Stimulated activated CD4-positive, alpha-beta T cell treated with anti-CD3 and anti-CD28 coated beads, Interleukin-4, amount 100 ng/mL, for 24 hours (primary cell): ENCODE measurements around the gene RHBG.
"Not testable (repeated sequence)": the region's sequence is repeated elsewhere in the genome, so short reads cannot be mapped to it uniquely, and the experiment has no call there.

Experiments used
- DNase-seq: peaks from one replicate; pipeline ENCODE4 v3.0.0-alpha.2; 2020

Gene RHBG

DNA sequence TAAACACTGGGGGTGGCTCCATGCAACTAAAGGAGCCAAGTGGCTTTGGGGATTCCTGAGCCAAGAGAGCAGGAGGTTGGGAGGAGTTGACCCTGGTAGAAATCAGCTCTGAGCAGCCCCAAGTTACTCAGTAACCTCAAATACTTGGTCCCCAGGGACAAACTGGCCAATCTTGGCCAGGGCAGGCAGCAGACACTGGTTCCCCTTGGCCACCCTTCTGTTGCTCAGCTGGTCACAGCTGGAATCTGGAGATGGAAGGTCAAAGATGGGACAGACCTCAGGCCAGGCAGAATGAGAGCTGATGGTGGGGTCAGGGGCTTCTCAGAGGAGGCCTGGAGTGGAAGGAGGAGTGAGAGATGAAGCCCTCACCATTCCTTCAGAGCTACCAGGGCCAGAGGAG lies 3.3 kb upstream of the RHBG start:
- no peak for DNase-seq

DNA sequence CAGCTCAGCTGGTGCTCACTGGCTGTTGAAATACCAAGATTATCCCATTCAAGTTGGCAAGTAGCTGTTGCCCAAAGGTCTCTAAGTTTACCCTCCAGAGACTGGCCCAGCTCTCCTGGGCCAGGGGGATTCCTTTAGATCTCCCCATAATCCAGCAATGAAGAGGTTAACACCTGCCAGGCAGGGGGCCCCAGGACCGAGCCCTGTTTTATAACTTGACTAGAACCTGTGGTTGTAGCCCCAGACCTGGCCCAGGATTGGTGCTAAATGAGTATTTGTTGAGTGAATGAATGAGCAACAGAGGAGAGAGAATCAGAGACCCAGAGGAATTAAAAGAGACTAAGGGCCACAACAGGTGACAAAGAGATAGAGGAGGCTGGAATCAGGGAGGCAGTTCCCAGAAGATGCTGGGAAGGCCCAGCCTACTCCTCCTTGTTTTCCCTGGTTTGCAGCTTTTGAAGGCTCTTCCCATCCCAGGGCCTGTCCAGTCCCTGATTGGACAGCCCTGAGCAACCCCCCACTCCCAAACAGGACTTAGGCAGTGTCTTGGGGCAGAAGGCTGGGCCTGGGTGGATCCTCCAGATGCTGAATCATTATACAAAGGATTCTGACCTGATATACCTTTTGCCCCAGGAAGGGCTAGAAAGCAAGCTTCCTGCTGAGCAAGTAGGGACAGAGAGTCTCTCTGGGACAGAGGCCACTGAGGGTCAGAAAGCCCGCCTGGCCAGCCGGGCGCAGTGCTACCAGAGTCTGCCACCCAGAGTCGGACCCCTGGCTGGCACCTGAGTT lies 2.4 kb upstream of the RHBG start:
- DNase-seq = no peak

DNA sequence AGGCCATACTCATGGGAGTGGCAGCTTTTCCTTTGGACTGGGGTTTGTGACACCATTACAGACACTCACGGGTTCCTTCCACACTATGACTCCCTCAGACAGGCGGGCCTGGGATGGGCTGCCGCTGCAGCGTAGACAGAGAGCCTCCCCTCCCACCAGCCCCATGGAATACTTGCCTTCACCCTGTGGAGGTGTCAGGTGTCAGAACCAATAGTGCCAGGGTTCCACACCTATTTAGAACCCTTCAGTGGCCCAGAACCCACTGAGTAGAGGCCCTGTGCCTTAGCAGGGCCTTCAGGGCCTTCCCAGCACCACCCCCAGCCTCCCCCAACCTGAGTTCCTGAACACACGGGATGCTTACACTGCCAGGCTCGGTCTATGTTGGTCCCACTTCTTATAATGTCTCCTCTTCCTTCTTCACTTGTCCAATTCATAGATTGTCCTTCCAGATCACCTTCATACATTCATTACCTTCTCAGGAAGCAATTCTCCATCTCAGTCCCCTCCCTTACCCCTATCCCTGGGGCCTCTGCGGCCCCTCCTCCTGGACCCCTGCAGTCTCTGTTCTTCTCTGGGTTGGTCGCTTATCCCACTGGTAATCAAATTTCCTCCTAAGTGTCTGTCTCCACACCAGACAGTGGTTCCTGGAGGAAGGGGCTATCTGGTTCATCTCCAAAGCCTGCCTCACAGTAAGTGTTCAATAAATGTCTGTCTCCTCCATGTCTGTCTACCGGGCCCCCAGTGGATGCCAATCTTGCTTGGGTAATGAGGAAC lies 1.4 kb upstream of the RHBG start:
- no peak for DNase-seq

DNA sequence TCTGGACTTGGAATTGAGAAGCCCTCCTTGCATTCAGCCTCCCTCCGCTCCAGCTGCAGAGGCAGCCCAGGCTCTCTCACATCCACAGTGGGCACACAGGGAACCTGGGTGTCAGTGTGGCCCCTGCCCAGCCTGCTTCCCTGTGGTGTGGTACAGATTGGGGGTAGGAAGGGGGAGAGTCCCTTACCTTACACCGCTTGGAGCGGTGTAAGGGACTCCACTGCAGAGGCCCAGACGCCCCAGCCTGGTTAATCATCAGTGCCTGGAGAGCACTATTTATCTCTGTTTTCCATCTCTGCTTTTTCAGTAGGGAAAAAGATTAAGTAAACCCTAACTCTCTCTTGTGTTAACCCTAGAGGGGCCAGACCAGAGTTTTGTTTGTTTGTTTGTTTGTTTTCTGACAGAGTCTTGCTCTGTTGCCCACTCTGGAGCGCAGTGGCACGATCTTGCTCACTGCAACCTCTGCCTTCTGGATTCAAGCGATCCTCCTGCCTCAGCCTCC lies 803 bp upstream of the RHBG start:
- DNase-seq = no peak

DNA sequence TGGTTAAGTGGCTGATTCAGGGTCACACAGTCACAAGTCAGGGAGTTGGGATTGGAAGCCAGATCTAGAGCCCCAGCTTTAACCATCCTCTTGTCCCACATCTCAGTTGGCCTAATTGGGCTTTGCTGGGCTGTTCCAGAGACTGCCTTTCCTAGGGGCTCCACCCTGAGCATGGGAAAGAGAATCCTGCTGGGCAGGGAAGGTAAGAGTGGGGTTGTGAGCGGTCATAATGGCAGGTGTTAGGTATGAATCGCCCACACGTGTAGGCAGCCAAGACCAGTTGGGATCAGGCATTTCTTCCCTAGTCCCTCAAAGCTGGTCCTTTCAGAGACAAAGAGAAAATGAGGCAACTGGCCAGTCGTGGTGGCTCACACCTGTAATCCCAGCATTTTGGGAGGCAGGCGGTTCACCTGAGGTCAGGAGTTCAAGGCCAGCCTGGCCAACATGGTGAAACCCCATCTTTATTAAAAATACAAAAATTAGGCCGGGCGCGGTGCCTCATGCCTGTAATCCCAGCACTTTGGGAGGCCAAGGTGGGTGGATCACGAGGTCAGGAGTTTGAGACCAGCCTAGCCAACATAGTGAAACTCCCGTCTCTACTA lies 775 bp downstream of the RHBG start:
- DNase-seq = not testable (repeated sequence)

DNA sequence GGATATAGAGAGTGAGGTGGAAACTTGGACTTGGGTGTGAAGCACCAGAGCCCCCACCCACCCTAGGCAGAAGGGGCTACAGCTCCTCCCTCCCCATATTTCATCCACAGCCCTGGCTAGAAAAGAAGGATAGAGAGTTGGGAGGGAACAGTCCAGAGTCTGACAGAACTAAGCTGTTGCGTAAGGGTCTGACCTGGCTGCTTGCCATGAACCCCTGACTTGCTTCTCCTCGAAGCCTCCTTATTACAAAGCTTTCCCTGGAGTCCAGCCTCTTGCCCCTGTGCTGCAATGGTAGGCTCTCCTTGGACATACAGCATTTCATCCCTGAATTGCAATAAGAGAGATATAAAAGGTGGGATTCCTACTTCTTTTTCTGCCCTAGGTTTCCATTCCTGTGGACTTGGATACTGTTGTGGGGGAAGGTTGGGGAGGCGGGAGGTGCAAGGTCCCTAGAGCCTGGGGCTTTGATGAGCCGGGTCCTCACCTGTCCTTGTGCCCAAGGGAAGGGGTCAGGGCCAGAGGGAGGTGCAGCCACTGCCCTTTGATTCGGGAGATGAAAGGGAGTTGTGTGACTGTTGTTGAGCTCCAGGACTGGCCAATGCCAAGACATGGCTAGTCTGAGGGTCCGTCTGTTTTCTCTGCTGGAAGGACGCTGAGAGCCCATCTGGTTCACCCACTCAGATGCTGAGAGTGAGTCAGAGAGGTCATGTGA lies 2.7 kb downstream of the RHBG start:
- no peak for DNase-seq

DNA sequence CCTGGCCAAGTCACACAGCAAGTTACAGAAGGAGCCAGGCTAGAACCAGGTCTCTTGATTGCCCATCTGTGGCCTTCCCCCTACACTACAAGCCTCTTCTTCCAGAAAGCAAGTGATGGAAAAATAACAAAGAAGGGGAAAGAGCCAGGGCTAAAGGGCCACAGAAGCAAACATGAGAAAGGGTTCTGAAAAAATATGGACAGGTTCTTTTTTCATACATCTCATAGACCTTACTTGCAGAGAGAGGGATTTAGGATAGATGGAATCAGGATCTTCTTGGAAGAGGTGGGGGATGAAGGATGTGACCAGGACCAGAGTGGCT lies 3.2 kb downstream of the RHBG start:
- no peak for DNase-seq

DNA sequence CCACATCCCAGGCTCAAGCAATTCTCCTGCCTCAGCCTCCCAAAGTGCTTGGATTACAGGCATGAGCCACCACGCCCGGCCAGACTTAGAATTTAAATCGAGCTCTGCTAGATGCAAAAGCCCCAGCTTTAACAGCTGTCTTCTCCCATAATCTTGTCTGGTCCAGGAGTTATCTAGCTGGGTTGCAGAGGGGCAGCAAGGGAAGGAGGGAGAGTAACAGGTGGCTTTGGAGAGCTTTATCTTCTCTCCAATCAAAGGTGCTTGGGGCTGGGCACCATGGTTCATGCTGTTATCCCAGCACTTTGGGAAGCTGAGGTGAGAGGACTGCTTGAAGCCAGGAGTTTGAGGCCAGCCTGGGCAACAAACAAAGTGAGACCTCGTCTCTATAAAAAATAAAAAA lies 3.9 kb downstream of the RHBG start:
- DNase-seq = no peak

DNA sequence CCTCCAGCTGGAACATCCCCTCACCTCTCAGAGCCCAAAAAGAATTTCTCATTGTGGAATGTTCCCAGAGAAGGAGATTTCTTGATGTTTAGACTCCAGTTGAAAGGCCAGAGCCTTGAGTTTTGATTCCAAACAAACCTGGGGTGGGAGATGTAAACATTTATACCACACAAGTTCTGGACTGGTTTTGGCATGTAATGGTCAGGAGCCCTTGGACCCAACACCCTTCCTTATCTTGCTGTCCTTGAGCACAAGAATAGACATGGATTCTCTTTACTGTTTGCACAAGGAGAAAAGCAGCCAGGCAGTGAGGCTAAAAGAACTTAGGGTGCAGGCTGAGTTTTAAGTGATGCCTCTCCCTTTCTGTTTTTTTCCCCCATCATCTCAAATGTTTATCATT lies 4.5 kb downstream of the RHBG start:
- DNase-seq = no peak

DNA sequence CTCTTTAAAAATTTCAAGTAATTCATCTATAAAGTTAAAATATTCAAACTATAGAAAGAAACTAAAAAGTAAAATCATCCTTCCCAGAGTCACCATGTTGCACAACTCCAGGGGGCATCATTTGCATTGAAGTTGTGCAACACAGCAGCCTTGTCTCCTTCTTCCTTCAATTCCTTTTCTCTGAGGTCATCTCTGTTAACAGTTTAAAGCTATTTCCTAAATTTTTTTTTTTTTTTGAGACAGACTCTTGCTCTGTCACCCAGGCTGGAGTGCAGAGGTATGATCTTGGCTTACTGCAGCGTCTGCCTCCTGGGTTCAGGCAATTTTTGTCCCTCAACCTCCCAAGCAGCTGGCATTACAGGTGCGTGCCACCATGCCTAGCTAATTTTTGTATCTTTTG lies 7.1 kb downstream of the RHBG start:
- DNase-seq = no peak

DNA sequence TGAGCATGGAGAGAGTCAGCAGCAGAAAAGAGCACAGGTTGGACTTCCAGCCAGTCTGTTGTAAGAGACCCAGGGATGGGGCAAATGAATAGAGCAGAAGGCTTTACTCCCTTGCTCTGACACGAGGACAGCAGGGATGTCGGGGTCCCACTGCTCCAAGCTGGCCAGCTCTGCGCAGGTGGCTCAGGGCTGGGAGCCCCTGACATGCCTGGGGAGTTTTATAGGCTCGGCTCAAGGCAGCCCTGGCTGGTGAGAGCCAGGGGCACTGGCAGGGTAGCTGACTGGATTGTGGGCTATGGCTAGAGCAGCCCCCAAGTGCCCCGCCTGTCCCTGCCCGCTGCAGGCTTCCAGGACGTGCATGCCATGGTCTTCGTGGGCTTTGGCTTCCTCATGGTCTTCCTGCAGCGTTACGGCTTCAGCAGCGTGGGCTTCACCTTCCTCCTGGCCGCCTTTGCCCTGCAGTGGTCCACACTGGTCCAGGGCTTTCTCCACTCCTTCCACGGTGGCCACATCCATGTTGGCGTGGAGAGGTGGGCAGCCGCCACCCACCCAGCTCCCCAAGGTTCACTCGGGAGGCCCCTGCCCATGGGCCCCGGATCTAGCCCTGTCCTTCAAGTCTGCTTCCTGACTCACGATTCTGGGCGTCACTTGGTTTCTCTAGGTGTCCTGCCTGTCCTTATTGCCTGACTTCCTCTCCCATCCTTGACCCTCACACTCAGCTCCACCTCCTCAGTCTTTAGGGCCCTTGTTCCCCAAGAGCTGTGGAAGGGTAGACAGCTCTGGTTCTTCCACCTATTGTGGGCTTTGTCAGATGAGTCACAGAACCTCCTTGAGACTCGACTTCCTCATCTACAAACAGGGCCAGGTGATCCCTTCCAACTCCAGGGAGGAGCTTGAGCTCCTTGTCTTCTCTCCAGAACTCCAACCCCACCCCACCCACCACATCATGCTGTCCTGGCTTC lies 8.2 kb downstream of the RHBG start:
- no peak for DNase-seq

DNA sequence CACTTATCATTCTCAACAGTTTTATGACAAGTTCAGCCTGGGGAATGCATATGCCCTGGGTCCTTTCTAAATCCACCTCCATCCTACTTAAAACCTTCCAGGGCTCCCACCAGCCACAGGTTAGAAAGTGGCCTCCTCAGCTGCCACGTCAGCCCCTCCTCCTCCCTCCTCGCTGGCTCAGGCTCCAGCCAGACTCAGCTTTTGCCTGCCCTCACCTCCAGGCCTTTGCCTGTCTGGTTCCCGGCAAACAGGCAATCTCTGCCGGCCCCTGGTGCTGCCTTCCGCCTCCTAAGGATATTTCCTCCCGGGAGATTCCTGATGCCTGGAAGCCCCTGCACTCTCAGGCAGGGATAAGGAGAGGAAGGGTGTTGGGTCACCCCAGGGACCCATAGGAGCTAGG lies 9.5 kb downstream of the RHBG start:
- no peak for DNase-seq

DNA sequence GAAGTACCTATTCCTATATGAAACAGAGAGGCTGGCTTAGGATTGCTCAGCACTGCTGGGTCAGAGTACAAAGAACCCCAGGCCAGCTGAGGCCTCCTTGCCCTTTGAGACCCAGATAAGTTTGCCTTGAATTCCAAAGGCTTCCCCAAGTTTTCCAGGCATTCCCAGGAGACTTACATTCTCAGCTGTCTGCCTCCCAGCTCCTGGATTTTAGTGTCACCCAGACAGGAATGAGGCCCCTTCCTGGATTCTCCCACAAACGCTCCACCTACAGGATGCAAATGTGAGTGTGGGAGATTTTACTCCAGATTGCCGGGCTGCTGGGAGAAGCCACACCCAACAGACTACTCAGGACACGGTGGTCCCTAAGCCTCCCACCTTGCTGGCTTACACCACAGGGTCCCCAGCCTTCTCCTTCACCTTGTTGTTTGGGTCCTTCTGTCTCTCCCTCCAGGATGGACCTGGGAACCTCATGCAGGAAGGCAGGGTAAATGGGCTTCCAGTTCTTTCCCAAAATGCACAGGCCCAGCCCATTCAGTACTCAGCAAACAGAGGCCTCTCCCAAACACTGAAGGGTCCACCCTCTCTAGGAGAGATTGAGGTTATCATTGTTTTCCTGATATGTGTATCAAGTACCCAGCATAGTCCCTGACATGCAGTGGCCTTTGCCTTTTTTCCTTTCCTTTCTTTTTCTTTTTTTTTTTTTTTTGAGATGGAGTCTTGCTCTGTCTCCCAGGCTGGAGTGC lies 10.6 kb downstream of the RHBG start:
- no peak for DNase-seq

DNA sequence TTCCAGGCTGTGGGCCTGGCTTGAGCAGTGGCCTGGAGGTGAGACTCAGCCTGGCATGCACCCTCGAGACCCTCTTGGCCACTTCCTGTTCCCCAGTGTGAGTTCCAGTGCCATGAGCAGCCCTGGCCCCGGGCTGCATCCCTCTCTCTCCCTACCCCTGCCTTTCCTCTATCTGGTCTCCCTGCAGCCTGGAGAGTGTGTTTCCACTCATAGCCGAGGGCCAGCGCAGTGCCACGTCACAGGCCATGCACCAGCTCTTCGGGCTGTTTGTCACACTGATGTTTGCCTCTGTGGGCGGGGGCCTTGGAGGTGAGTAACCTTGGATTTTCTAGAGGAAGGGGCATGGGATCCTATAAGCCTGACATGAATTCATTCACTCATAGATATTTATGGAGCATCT lies 13.6 kb downstream of the RHBG start:
- DNase-seq = no peak

DNA sequence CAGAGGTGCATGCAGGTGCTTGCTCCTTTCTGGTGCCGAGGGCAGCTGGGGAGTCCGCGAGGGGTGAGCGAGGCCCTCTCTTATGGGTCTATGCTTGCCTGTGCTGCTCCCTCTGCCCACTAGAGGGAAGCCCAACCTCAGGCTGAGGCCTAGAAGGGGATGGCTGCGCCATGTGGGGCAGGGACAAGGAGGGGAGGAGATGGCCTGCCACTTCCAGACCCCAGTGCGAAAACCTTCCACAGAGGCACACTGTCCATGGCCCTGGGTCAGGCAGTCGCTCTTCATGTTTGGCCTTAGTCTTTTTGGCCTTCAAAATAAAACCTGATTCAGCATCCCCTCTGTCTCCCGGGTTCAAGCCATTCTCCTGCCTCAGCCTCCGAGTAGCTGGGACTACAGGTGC lies 14.0 kb downstream of the RHBG start:
- DNase-seq = peak; percentile 71

DNA sequence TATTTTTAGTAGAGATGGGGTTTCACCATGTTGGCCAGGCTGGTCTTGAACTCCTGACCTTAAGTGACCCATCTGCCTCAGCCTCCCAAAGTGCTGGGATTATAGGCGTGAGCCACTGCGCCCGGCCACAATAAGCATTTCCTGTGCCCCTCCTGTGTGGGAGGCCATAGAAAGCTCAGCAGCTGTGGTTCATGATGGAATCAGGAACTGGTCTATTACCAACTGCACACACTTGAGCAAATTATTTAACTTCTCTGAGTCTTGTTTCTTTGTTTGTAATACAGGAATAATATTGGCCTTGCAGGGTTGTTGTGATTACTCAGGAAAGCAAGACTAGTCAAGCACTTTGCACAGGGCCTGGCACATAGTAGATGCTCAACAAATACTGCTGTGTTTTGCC lies 15.0 kb downstream of the RHBG start:
- no peak for DNase-seq

DNA sequence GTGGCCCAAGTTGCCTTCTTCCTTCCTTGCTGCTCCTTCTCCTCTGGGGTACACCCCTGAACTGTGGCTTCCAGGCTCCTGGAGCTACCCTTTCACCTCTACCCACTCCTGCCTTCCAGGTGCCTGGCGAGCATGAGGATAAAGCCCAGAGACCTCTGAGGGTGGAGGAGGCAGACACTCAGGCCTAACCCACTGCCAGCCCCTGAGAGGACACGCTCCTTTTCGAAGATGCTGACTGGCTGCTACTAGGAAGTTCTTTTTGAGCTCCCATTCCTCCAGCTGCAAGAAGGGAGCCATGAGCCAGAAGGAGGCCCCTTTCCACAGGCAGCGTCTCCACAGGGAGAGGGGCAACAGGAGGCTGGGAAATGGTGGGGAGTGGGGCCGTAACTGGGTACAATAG lies 15.6 kb downstream of the RHBG start:
- no peak for DNase-seq

DNA sequence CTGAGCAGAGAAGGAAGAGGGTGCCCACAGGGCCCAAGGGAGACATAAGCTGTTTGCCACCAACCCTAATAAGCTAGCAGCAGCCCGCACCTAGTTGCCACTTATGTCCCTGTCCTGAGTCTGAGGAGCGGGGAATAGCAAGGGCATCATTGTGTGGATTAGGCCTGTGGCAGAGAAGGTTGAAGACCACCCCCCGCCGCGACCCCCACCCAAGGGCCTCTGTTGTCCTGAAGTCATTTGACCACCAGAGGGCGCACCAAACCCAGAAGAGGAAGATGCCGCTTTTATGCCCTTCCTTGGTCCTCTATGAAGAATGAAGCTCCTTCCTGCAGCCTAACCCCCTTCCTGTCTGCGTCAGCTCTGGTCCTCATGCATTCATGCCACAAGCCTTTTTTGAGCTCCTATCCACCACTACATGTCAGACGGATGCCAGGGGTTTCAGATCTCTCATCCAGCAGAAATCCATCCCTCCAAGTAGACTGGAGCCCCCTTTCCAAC lies 16.6 kb downstream of the RHBG start:
- peak; percentile 80 for DNase-seq

DNA sequence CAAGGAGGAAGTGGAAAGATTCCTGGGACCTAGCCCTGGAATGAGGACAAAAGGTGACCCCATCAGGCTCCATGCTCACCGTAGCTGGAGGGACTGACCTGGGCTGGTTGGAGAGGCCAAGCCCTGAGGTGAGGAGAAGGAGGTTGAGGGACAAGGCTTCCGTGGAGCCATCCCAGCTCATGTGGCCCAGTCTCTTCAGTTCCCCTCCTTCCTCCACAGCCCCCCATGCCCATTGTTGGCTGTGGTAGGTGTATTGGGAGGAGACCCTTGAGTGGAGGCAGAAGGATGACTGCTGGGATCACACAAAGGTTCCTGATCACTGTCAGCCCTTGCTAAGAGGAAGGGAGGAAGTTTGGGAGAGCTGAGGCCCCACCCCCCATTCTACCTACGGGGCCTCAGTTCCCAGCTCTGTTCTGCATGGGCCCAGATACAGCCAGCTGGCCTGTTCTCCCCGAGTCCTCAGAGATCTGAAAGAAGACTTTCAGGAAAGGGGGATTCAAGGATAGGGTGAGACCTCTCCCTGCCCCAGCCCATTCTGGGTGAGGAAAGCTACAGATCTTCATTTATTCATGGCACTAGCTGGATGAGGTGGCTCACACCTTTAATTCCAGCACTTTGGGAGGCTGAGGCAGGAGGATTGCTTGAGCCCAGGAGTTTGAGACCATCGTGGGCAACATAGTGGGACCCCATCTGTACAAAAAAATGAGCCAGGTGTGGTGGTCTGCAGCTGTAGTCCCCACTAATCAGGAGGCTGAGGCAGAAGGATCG lies 17.3 kb downstream of the RHBG start:
- DNase-seq = no peak
